ENCODE measurements around the gene NUDT3.
"Not testable (repeated sequence)": the region's sequence is repeated elsewhere in the genome, so short reads cannot be mapped to it uniquely, and the experiment has no call there.

The NUDT3 gene

GRCh38 chr6:34392497-34393190 lies at the start of gene NUDT3:
TSS of gene NUDT3 (minus strand) at chr6:34392669. CDS start at chr6:34392362, 307 bp downstream.
- peak; percentile 94 for DNase-seq (ENCODE audit: low spot score)

GRCh38 chr6:34441526-34441925 lies 49.1 kb upstream of the NUDT3 start:
- no peak for DNase-seq (ENCODE audit: low spot score)

GRCh38 chr6:34439442-34439841 lies 47.0 kb upstream of the NUDT3 start:
- no peak for DNase-seq (ENCODE audit: low spot score)

GRCh38 chr6:34438705-34439104 lies 46.2 kb upstream of the NUDT3 start:
- no peak for DNase-seq (ENCODE audit: low spot score)

- DNase-seq (ENCODE audit: low spot score) = no peak
Measured at GRCh38 chr6:34437644-34437970, 45.1 kb upstream of the NUDT3 start.

- DNase-seq (ENCODE audit: low spot score) = no peak
Measured at GRCh38 chr6:34436803-34437643, 44.6 kb upstream of the NUDT3 start.

- DNase-seq (ENCODE audit: low spot score) = no peak
Measured at GRCh38 chr6:34435916-34436315, 43.4 kb upstream of the NUDT3 start.

- DNase-seq (ENCODE audit: low spot score) = peak; percentile 94
Measured at GRCh38 chr6:34425498-34426410, 33.3 kb upstream of the NUDT3 start, which contains the start of gene RPS10. TSS of gene RPS10 (minus strand) at chr6:34426069. CDS start at chr6:34425221, 848 bp downstream.

- DNase-seq (ENCODE audit: low spot score) = peak; percentile 38
Measured at GRCh38 chr6:34425132-34425497, 32.6 kb upstream of the NUDT3 start.

GRCh38 chr6:34424200-34425131 lies 32.0 kb upstream of the NUDT3 start:
- peak; percentile 36 for DNase-seq (ENCODE audit: low spot score)

GRCh38 chr6:34423254-34423653 lies 30.8 kb upstream of the NUDT3 start:
- DNase-seq (ENCODE audit: low spot score) = peak; percentile 82

- no peak for DNase-seq (ENCODE audit: low spot score)
Measured at GRCh38 chr6:34418367-34418766, 25.9 kb upstream of the NUDT3 start.

GRCh38 chr6:34416877-34417371 lies 24.5 kb upstream of the NUDT3 start:
- no peak for DNase-seq (ENCODE audit: low spot score)

GRCh38 chr6:34414999-34415858 lies 22.8 kb upstream of the NUDT3 start:
- peak; percentile 89 for DNase-seq (ENCODE audit: low spot score)

GRCh38 chr6:34412643-34413214 lies 20.3 kb upstream of the NUDT3 start:
- DNase-seq (ENCODE audit: low spot score) = no peak

GRCh38 chr6:34412016-34412415 lies 19.5 kb upstream of the NUDT3 start:
- no peak for DNase-seq (ENCODE audit: low spot score)

GRCh38 chr6:34407915-34408314 lies 15.4 kb upstream of the NUDT3 start:
- DNase-seq (ENCODE audit: low spot score) = not testable (repeated sequence)

- no peak for DNase-seq (ENCODE audit: low spot score)
Measured at GRCh38 chr6:34396518-34396917, 4.0 kb upstream of the NUDT3 start.

- no peak for DNase-seq (ENCODE audit: low spot score)
Measured at GRCh38 chr6:34393966-34394305, 1.5 kb upstream of the NUDT3 start.
